Measurements from ENCODE around the gene NOTCH2. TPM values are rescaled to one million over a fixed set of nuclear protein-coding genes. Genes with fewer than 3 reads are reported as not detected.

The NOTCH2 gene
- total RNA-seq, 1 donor: 330 TPM

GRCh38 chr1:119862276-119862675 lies 207.2 kb downstream of the NOTCH2 start:
- Histone ChIP-seq H2AFZ (ENCODE audit: low read length) (no peak overlapping the region), H3K4me3 (ENCODE audit: insufficient read depth, low read length) (no peak overlapping the region), H4K20me1 (ENCODE audit: insufficient read depth, low read length) (no peaks in the 10 kb centered on the region), H3K79me2 (ENCODE audit: insufficient read depth, low read length) (no peaks in the 10 kb centered on the region), H3K4me2 (ENCODE audit: insufficient read depth, low read length) (no peak overlapping the region), H3K36me3 (ENCODE audit: insufficient read depth, low read length) (no peaks in the 10 kb centered on the region), H3K27ac (ENCODE audit: low read depth, low read length) (no peak overlapping the region), H3K9me3 (ENCODE audit: low read depth, low read length) (no peaks in the 10 kb centered on the region), H3K27me3 (ENCODE audit: insufficient read depth, low read length) (no peaks in the 10 kb centered on the region), H3K4me1 (ENCODE audit: insufficient read depth, low read length) (peaks cover 10% of the 10 kb centered on the region)
- TF ChIP-seq CTCF (IDR thresholded peaks at IDR 0.05; ENCODE audit: extremely low read depth, low read depth, low read length): no peak
- DNase-seq (ENCODE audit: insufficient read length, low spot score, missing footprints): no peak

Other genes with a start within 250 kb of the NOTCH2 start
- gene ADAM30, start 173.1 kb downstream of the NOTCH2 start, total RNA-seq: not detected in 2 replicates
- gene SEC22B, start 106.9 kb upstream of the NOTCH2 start, total RNA-seq: 95.2 and 118 TPM in 2 replicates

Data from osteoblast (primary cell).